Pons (tissue), 1 donor: Measurements from ENCODE around the gene GTF3C1.

Source experiments
- DNase-seq: peaks from one replicate; pipeline ENCODE4 v3.0.0-alpha.2; 2016; ENCODE audit warnings: low spot score

The GTF3C1 gene

GRCh38 chr16:27517664-27518063 lies 32.0 kb downstream of the GTF3C1 start:
- no peak for DNase-seq

- DNase-seq = no peak
These were observed 33.3 kb downstream of the GTF3C1 start for GRCh38 chr16:27516365-27516764.

- DNase-seq = peak; percentile 28
These were observed 33.8 kb downstream of the GTF3C1 start for GRCh38 chr16:27515874-27516353.

DNA sequence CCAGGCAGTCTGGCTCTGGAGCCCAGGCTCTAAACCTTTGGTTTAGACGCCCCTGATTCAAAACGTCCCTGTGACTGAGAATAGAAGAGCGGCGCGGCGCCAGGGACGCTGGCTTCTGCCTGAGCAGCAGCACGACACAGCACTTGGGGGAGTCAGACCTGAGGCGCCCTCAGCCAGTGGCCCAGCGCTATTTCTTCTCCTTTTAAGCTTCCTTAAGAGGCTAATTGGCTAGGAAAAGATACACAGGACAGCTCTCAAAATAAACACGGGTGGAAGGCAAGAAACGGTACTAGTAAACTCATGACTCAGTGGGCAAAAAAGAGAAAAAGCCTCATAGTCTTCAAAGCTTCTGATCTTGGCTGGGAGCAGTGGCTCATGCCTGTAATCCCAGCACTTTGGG lies 34.9 kb downstream of the GTF3C1 start:
- peak; percentile 20 for DNase-seq

GRCh38 chr16:27511657-27512448 lies 37.9 kb downstream of the GTF3C1 start:
- DNase-seq = no peak

- no peak for DNase-seq
These were observed 41.2 kb downstream of the GTF3C1 start for GRCh38 chr16:27508476-27508875.

- DNase-seq = no peak
These were observed 42.9 kb downstream of the GTF3C1 start for GRCh38 chr16:27506771-27507170.

DNA sequence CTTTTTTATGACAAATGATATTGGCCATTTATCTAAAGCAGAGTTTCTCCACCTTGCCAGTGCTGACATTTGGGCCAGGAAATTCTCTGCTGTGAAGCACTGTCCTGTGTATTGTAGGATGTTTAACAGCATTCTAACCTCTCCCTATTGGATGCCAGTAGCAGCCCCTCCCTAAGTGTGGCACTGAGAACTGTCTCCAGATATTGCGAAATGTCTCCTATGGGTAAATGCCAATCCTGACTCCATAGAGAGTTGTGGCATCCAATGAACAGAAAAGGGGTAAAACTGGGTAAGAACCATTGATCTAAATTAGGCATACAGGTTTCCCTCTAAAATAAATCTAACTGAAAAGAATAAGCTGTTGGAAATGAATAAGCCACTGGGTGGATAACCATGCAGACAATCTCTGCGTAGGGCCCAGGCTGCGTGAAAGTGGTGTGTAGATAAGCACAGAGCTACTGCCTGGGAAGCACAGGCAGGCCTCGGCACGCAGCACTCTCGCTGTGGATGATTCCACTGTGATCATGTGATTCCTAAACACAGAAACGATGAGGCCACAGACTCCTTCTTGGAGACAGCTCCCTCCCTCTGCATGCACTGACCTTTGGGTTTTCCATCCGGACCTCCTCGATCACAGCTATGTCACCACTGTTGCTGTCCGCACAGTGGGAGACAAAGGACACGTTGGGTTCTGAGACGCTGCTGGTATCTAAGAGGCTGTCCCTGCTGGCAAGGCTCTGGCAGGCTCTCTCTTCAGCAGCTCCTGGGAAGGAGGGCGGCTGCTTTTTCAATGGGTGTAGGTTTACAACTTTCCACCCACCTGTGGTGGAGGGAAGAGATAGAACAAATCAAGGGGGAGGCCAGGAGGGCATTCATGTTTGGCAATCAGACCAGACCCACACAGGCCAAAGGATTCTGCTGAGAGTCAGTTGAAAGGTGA lies 44.1 kb downstream of the GTF3C1 start:
- no peak for DNase-seq

DNA sequence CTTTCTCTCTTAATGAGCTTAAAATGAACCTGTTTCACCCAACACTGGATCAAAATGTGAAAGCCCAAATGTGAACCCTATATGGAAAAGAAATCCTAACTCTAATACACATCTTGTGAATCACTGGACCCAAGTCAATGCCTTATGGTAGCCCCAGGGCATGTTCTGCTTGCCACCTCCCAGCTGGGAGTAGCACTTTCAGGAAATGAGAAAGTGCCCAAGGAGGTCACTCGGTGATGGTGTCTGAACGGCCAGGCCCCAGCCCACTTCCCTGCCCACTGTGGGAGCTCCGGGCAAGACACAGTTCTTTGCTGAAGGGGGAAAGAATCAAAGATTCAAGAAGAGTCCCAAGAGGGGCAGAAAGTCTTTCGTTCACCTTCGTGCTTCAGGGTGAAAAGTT lies 46.1 kb downstream of the GTF3C1 start:
- no peak for DNase-seq

DNA sequence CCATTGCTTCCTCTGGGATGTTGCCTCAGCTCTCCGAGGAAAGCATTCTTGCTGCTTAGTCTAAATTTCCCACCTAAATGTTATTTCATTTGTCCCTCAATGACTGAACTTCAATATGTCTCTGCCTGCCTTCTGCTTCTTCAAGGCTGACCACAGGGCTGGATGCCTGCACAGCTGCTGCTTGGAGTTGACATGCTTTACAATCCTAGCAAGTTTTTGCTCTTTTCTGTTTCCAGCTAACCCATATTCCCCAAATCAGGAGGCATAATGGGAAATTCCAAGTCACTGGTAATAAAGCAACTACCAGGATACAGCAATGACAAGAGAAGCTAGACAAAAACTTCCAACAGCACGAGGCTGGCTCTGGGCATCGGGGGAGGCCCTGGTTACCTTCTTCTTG lies 48.9 kb downstream of the GTF3C1 start:
- DNase-seq = no peak

DNA sequence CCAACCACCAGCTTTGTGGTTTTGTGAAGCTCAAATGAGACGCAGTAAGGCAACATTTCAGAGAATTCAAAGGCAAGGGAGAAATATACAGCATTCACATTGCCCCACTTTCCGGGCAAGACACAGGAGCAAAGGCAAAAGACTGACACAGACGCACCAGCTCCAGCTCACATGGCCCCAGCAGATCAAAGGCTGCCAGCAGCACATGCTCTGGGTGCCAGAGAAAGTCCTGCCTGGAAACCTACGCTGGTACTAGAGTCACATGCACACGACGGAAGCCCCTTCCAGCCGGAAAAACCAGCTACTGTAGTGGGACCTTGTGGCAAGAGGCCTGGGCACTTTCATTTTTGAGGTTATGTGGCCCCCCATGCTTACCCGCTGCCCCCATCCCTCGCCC lies 50.1 kb downstream of the GTF3C1 start:
- no peak for DNase-seq

DNA sequence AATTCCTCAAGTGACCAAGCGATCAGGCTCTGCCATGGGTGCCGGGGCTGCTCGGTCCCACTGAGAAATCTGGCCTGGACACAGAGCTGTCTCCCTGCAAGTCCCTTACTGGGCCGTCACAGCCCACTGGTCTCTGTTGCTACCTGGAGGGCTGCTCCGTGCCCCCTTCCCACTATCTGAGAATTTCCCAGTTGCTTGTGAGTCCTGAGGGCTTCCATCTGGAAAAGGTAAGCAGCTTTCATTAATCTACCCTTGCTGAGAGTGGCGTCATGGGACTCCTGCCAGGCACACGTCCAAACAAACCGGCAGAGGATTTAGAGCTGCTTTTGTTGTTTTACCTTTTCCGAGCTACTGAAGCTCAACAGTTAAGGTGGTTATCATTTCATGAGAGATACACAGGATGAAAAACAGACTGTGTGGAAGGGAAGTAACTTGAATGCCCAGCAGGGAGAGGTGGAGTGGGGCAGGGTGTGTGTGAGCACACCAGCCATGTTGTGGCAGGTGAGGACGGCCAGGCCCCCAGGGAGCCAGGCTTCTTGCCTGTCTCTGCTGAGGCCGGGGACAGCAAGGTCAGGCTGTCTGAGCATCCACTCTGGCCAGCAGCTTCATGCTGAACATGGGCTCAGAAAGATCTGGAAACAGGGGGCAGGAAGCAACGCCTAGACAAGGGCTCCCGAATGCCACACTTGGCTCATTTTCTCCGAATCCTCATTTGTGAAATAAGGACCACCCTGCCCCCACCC lies 50.6 kb downstream of the GTF3C1 start:
- DNase-seq = no peak

- no peak for DNase-seq
These were observed 51.5 kb downstream of the GTF3C1 start for GRCh38 chr16:27498031-27498825.

GRCh38 chr16:27495191-27495590 lies 54.5 kb downstream of the GTF3C1 start:
- no peak for DNase-seq

- no peak for DNase-seq
These were observed 57.1 kb downstream of the GTF3C1 start for GRCh38 chr16:27492588-27492979.

GRCh38 chr16:27491894-27492587 lies 57.7 kb downstream of the GTF3C1 start:
- DNase-seq = no peak

- no peak for DNase-seq
These were observed 59.8 kb downstream of the GTF3C1 start for GRCh38 chr16:27489906-27490305.

- no peak for DNase-seq
These were observed 60.3 kb downstream of the GTF3C1 start for GRCh38 chr16:27489421-27489820.

- DNase-seq = no peak
These were observed 63.0 kb downstream of the GTF3C1 start for GRCh38 chr16:27486760-27487159.

DNA sequence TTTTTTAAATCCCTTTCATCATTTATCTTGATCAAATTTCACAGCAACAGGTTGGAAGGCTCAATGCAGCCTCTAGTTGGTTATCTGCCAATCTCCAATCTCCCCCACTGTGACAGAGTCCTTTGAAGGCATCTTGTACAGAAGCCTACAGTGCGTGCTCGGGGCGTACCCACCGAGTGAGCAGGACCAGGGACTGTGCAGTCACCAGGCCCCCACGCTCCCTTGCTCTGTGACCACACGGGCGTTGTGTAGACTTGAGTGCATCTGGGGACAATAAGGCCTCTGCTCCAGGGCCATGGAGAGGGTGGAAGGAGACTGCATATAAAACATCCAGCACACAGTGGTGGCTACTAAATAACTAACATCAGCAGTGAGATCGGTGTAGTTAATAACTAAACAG lies 63.4 kb downstream of the GTF3C1 start:
- no peak for DNase-seq

GRCh38 chr16:27485811-27486210 lies 63.9 kb downstream of the GTF3C1 start:
- DNase-seq = no peak
